ENCODE measurements around the gene SMARCC1.

Gene SMARCC1

GRCh38 chr3:47542471-47543173 is 239.1 kb downstream of the SMARCC1 start:
- no peak for TF ChIP-seq CTCF (IDR thresholded peaks at IDR 0.05; ENCODE audit: extremely low read depth, missing control alignments)
- no peak for DNase-seq (ENCODE audit: low spot score)

GRCh38 chr3:47541583-47542108 is 240.0 kb downstream of the SMARCC1 start:
- no peak for TF ChIP-seq CTCF (IDR thresholded peaks at IDR 0.05; ENCODE audit: extremely low read depth, missing control alignments)
- no peak for DNase-seq (ENCODE audit: low spot score)

GRCh38 chr3:47540281-47540680 is 241.4 kb downstream of the SMARCC1 start:
- no peak for TF ChIP-seq CTCF (IDR thresholded peaks at IDR 0.05; ENCODE audit: extremely low read depth, missing control alignments)
- no peak for DNase-seq (ENCODE audit: low spot score)

GRCh38 chr3:47536967-47537366 is 244.7 kb downstream of the SMARCC1 start:
- TF ChIP-seq CTCF (IDR thresholded peaks at IDR 0.05; ENCODE audit: extremely low read depth, missing control alignments), result no peak
- DNase-seq (ENCODE audit: low spot score), result no peak

GRCh38 chr3:47536221-47536891 is 245.3 kb downstream of the SMARCC1 start:
- no peak for DNase-seq (ENCODE audit: low spot score)
- TF ChIP-seq CTCF (IDR thresholded peaks at IDR 0.05; ENCODE audit: extremely low read depth, missing control alignments), result no peak

All from GM20000 (cell line).